HCT116 (cell line): Measurements from ENCODE around the gene WSB1.

Source experiments
- CEBPB ChIP-seq: IDR thresholded peaks from 2 replicates; pipeline ENCODE4 v1.6.1; 2012; ENCODE audit warnings: low read depth
- CTCF ChIP-seq, 3 experiments: fragments of 200-600 bp in 1 of 3; sonication (generic) in 1 of 3; IDR thresholded peaks in 2 of 3; conservative IDR thresholded peaks in 1 of 3; 2 replicates each; pipeline ENCODE4 v1.5.1; 2012 to 2017; ENCODE audit warnings: low read depth in 2 of 3, low read length in 2 of 3, antibody characterized with exemption in 1 of 3, borderline replicate concordance in 1 of 3, control low read depth in 1 of 3, mild to moderate bottlenecking in 1 of 3, mixed read lengths in 1 of 3, mixed run types in 1 of 3, moderate library complexity in 1 of 3; ENCODE audit not compliant: insufficient read depth in 1 of 3
- EZH2 ChIP-seq: fragments of 200-600 bp; sonication (generic); IDR thresholded peaks from 2 replicates; pipeline ENCODE4 v1.6.1; 2017; ENCODE audit warnings: antibody characterized with exemption, mixed run types
- MAX ChIP-seq: IDR thresholded peaks from 2 replicates; pipeline ENCODE4 v1.6.1; 2012
- POLR2A ChIP-seq: IDR thresholded peaks from 2 replicates; pipeline ENCODE4 v1.7.0; 2011; ENCODE audit warnings: borderline replicate concordance; ENCODE audit not compliant: insufficient read depth, insufficient read length; ENCODE audit errors: extremely low read depth
- POLR2AphosphoS5 ChIP-seq: IDR thresholded peaks from 2 replicates; pipeline ENCODE4 v1.6.1; 2011; ENCODE audit warnings: mild to moderate bottlenecking, low read depth, low read length, moderate library complexity
- RAD21 ChIP-seq: IDR thresholded peaks from 2 replicates; pipeline ENCODE4 v1.6.1; 2012; ENCODE audit warnings: low read depth, mild to moderate bottlenecking
- REST ChIP-seq: IDR thresholded peaks from 2 replicates; pipeline ENCODE4 v1.6.1; 2012; ENCODE audit warnings: low read depth
- SIN3A ChIP-seq: IDR thresholded peaks from 2 replicates; pipeline ENCODE4 v1.6.1; 2012; ENCODE audit warnings: low read depth
- SRF ChIP-seq: IDR thresholded peaks from 2 replicates; pipeline ENCODE4 v1.6.1; 2012; ENCODE audit warnings: low read depth
- YY1 ChIP-seq: IDR thresholded peaks from 2 replicates; pipeline ENCODE4 v1.6.1; 2011; ENCODE audit warnings: low read length, low read depth, moderate library complexity, mild to moderate bottlenecking; ENCODE audit not compliant: insufficient replicate concordance; ENCODE audit errors: extremely low read depth
- ZBTB33 ChIP-seq: IDR thresholded peaks from 2 replicates; pipeline ENCODE4 v1.6.1; 2011; ENCODE audit warnings: mild to moderate bottlenecking, low read length, moderate library complexity; ENCODE audit not compliant: insufficient replicate concordance; ENCODE audit errors: extremely low read depth
- ZFX ChIP-seq: fragments of 450-650 bp; IDR thresholded peaks from 2 replicates; pipeline ENCODE4 v1.6.1; 2017
- ZNF274 ChIP-seq: fragments of 200-500 bp; sonication (Bioruptor generic); IDR thresholded peaks from 2 replicates; pipeline ENCODE4 v1.6.1; 2014; ENCODE audit warnings: mild to moderate bottlenecking, low read depth, low read length, inconsistent platforms

- TF ChIP-seq SIN3A, result no peak
- no peak for TF ChIP-seq POLR2A
- TF ChIP-seq POLR2AphosphoS5, result no peak
- no peak for TF ChIP-seq ZFX
- TF ChIP-seq CTCF (IDR thresholded peaks at IDR 0.05 in 2 of 3, conservative IDR thresholded peaks at IDR 0.05 in 1 of 3; ENCODE audit: borderline replicate concordance in 1 of 3, insufficient read depth in 1 of 3, low read depth in 2 of 3, low read length in 2 of 3), result no peak
- no peak for TF ChIP-seq EZH2
- TF ChIP-seq ZNF274, result no peak
- no peak for TF ChIP-seq MAX
- TF ChIP-seq YY1, result no peak
- no peak for TF ChIP-seq RAD21
- TF ChIP-seq CEBPB, result no peak
- TF ChIP-seq REST, result no peak
- TF ChIP-seq ZBTB33, result no peak
- TF ChIP-seq SRF, result no peak
Measured at GRCh38 chr17:27246537-27246936, 47.4 kb upstream of the WSB1 start.
